GM18951 (cell line): ENCODE measurements around the gene NEFH.

ENCODE experiments used
- POLR2A ChIP-seq: IDR thresholded peaks from 4 replicates; pipeline ENCODE4 v1.6.1; 2011; ENCODE audit warnings: mild to moderate bottlenecking; ENCODE audit not compliant: insufficient read length, insufficient read depth; ENCODE audit errors: extremely low read depth
- in situ Hi-C: fragments of 300-500 bp; cut with MboI; formaldehyde crosslinking; loops from one replicate; pipeline ENCODE4 v1.12.0; 2022; ENCODE audit warnings: low sequenced_read_pairs, mixed read lengths, inconsistent platforms; ENCODE audit not compliant: unreplicated experiment

Gene NEFH

GRCh38 chr22:29499852-29500251 lies 19.8 kb downstream of the NEFH start:
- in situ Hi-C loops, result no loop called here
- no peak for TF ChIP-seq POLR2A

GRCh38 chr22:29503811-29504372 lies 23.9 kb downstream of the NEFH start:
- in situ Hi-C loops, result no loop called here
- TF ChIP-seq POLR2A, result no peak

- in situ Hi-C loops, result no loop called here
- no peak for TF ChIP-seq POLR2A
Measured at GRCh38 chr22:29509298-29509697, 29.3 kb downstream of the NEFH start.

GRCh38 chr22:29509815-29510214 lies 29.8 kb downstream of the NEFH start:
- TF ChIP-seq POLR2A, result no peak
- in situ Hi-C loops, result no loop called here

GRCh38 chr22:29510542-29510941 lies 30.5 kb downstream of the NEFH start:
- in situ Hi-C loops, result no loop called here
- TF ChIP-seq POLR2A, result no peak

- TF ChIP-seq POLR2A, result no peak
- in situ Hi-C loops, result no loop called here
Measured at GRCh38 chr22:29511126-29511862, 31.3 kb downstream of the NEFH start.

GRCh38 chr22:29512031-29512430 lies 32.0 kb downstream of the NEFH start:
- in situ Hi-C loops, result no loop called here

GRCh38 chr22:29517215-29517908 lies 37.3 kb downstream of the NEFH start:
- no peak for TF ChIP-seq POLR2A
- in situ Hi-C loops, result no loop called here

More at GRCh38 chr22:29512031-29512430, 32.0 kb downstream of the NEFH start:
- no peak for TF ChIP-seq POLR2A

- TF ChIP-seq POLR2A, result no peak
- in situ Hi-C loops, result no loop called here
Measured at GRCh38 chr22:29518427-29518826, 38.4 kb downstream of the NEFH start.

GRCh38 chr22:29519996-29520395 lies 40.0 kb downstream of the NEFH start:
- in situ Hi-C loops, result no loop called here
- no peak for TF ChIP-seq POLR2A

- in situ Hi-C loops, result no loop called here
- no peak for TF ChIP-seq POLR2A
Measured at GRCh38 chr22:29520851-29521250, 40.8 kb downstream of the NEFH start.

- TF ChIP-seq POLR2A, result no peak
- in situ Hi-C loops, result no loop called here
Measured at GRCh38 chr22:29521526-29521925, 41.5 kb downstream of the NEFH start.

GRCh38 chr22:29523761-29524160 lies 43.7 kb downstream of the NEFH start:
- in situ Hi-C loops, result no loop called here

More at GRCh38 chr22:29523761-29524160, 43.7 kb downstream of the NEFH start:
- TF ChIP-seq POLR2A, result no peak
